ENCODE data around the gene RUSF1.
A peak's percentile ranks its signal among the peaks of the same experiment; 100 is the strongest.
"Not testable (repeated sequence)": the region's sequence is repeated elsewhere in the genome, so short reads cannot be mapped to it uniquely, and the experiment has no call there.

The RUSF1 gene

GRCh38 chr16:31507929-31508705, at the start of gene RUSF1:
RUSF1 (minus strand) TSS chr16:31508391; CDS start chr16:31508373, 18 bp downstream.
- DNase-seq: peak; percentile 68

GRCh38 chr16:31542763-31543162, 34.6 kb upstream of the RUSF1 start:
- DNase-seq: no peak

DNA sequence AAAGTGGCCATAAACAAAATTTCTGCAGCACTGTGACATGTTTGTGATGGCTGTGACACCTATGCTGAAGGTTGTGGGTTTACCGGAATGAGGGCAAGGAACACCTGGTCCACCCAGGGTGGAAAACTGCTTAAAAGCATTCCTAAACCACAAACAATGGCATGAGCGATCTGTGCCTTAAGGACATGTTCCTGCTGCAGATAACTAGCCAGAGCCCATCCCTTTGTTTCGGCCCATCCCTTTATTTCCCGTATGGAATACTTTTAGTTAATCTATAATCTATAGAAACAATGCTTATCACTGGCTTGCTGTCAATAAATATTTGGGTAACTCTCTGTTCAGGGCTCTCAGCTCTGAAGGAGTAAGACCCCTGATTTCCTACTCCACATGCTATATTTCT, 31.6 kb upstream of the RUSF1 start:
- DNase-seq: not testable (repeated sequence)

GRCh38 chr16:31538243-31538598, 30.0 kb upstream of the RUSF1 start:
- not testable (repeated sequence) for DNase-seq

- DNase-seq: no peak
These were observed 29.4 kb upstream of the RUSF1 start for GRCh38 chr16:31537362-31538242.

GRCh38 chr16:31536804-31537361, 28.7 kb upstream of the RUSF1 start:
- DNase-seq: no peak

- no peak for DNase-seq
These were observed 27.5 kb upstream of the RUSF1 start for GRCh38 chr16:31535737-31536136.

- DNase-seq: no peak
These were observed 24.7 kb upstream of the RUSF1 start for GRCh38 chr16:31532896-31533295.

- DNase-seq: no peak
These were observed 23.9 kb upstream of the RUSF1 start for GRCh38 chr16:31532120-31532519.

- no peak for DNase-seq
These were observed 22.9 kb upstream of the RUSF1 start for GRCh38 chr16:31531096-31531495.

DNA sequence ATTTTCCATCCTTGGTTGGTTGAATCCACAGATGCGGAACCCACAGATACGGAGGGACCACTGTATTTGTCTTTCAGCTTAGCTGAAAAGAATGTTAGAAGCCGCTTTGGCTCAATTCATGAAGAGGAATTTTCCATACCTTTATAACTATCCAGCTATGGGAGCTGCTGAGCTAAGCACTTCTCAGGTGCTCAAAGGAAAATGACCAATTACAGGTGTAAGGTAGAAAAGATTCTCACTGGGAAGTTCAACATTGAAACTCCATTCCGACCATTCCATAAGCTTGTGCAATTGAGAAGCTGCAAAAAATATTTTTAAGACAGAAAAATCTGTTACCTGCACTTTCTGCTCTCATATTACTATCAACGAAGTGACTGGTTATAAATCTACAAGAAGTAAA, 22.2 kb upstream of the RUSF1 start:
- DNase-seq: no peak

DNA sequence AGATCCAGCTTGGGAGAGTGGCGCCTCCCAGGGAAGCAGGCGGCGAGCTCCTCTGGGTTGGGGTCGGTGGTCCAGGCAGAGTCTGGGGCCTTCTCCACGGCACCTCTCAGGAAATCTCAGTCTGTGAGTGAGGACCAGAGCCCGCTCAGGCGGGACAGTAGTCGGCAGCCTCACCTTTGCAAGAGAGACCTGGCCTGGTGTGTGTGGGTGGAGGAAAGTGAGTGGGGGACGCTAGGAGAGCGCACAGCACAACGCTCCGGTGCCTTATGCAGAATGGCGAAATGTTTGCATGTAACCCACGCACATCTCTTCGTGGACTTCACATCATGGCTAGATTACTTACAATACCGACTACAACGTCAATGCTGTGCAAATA, 21.7 kb upstream of the RUSF1 start:
- no peak for DNase-seq

DNA sequence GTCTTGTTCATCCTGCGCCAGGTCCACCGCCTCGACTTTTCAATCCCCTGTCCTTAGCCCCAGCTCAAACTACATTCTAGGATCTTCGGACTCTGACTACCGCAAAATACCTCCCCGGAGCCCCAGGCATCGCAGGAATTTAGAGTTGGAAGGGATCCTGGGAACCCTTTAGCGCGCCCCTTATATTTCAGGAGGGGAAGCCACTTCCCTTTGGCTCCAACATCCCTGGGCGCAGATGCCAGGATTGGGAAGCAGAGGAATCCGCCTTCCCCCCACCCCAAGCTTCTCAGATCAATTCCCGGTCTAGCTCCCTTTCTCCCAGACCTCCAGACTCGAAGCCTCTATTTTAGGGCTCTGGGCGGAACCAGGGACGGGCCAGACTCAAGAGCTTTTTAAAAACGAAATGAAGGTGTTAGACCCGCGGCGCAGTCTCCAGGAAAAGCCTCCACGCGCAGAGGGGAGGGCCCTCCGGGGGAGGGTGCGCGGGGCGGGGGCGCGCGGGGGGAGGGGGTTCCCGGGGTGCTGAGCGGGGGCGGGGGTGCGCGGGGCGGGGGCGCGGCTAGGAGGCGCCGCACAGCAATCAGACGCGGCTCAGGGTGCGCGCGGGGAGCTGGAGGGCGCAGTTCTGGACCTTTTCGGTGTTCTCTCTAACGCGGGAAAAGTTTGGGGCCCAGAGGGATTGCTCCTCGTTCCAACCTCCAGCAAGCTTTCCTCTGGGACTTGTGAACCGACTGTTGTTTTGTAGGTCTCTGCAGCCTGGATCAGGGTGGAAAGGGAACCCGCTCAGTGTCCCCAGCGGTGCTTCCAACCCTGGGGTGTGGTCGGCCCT, 21.1 kb upstream of the RUSF1 start:
- peak; percentile 9 for DNase-seq

DNA sequence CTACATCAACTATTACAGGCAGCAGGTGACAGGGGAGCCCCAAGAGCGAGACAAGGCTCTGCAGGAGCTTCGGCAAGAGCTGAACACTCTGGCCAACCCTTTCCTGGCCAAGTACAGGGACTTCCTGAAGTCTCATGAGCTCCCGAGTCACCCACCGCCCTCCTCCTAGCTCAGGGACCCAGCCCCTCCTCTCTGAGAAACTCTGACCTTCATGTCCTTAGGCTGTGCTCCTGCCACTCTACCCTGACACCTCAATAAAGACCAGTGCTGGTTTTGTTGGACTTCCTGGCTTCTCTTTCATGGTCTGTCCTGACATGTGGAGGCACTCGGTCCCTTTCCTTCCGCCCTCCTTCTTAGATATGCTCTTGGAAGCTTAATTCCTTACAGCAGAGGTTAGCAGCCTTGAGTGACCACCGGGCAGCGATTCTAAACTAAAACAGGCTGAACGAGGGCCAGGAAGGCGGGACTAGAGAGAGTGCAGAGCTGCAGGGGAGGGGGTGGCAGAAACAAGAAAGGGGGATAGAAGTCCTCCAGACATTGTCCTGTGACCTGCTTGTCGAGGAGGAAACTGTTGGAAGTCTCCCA, 20.4 kb upstream of the RUSF1 start:
- DNase-seq: no peak

DNA sequence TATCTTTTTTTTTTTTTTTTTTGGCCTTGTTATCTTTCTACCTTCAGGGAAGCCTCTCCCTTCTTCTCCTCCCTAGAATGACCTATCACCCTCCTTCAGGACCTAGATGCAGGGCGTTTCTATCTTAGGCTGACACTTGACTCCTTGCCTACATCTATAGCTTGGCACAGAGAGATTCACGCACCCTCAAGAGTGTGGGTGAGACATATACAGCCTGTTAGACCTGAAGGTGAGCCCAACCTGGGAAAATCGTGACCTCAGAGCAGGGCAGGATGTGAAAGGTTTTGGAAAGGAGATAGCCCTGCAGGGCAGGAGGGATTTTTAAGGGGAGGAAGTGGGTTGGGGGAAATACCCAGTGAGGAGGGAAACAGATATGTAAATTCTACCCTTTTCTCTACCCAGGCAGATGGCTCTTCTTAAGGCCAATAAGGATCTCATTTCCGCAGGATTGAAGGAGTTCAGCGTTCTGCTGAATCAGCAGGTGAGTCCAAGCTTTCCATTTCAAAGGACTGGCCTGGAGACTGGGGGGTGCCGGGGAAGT, 19.6 kb upstream of the RUSF1 start, which contains the start of gene AHSP:
Gene AHSP, plus strand, starts transcription at position 167 of the 541 bp plus-strand sequence. Its CDS starts 240 bp downstream, at position 407.
- DNase-seq: no peak

DNA sequence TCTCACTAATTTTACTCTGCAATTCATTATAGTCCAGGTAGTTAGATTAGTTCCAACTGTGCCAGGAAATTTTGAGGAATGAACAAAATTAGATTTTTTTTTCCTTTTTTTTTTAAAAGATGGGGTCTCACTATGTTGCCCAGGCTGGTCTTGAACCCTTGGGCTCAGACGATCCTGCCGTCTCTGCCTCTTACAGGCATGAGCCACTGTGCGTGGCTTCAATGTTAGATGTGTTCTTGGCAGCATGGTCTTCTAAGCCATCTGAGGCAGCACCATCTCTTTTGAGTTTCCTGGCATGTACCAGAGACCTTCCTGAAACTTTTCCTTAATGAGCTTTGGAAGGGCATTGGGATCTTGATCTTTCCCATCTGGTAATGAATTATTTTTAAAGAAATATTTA, 16.9 kb upstream of the RUSF1 start:
- DNase-seq: no peak

GRCh38 chr16:31523768-31524167, 15.6 kb upstream of the RUSF1 start:
- DNase-seq: not testable (repeated sequence)

GRCh38 chr16:31522071-31522470, 13.9 kb upstream of the RUSF1 start:
- DNase-seq: no peak

DNA sequence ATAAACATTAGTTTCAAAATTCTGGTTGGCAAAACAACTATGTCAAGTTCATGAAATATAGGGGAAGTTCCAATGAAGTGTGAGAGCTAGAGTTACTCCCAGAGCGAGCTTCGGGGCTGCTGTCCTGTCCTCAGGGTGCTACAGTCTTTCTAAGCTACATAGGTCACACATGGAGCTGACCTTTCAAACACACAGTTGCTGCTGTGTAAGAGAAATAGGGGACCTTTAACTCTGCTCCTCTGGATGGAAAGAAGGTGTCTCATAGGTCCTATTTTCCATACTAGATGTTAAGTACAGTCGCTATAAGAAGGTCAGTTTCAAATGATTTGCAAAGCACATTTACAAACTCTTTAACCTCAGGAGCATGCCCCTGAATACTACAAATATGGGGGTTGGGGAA, 13.2 kb upstream of the RUSF1 start:
- DNase-seq: no peak

DNA sequence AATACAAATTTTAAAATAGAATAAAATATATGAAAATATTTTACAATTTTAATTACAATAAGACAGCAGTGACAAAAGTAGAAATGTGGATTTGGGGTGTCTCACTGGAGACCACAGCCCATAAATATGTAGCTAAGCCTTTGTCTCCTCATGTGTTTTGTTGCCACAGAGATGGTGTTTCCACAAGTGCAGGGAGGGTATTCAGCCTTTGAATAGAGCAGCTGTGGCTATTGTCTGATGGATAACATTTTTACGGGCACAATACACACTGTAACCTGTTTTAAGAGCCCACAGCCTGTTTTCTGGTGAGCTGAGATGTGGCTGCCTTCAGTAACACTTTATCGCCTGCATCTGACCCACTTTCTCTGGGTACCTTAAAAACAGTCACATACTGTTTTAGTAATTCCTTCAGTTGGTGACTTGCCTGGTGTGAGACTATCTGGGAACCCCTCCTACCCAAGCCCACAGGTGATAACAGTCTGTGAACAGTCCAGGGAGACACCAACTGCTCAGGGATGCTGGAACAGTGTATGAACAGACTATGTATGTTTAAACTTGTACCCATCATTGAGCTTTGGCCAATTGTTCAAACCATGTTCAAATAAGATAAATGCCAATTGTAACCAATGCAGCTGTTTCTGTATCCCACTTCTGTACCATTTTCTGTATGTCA, 11.7 kb upstream of the RUSF1 start:
- DNase-seq: no peak

GRCh38 chr16:31517800-31518402, 9.7 kb upstream of the RUSF1 start:
- DNase-seq: no peak

Measured in activated T-cell treated with anti-CD3 and anti-CD28 coated beads for 4 hours (primary cell).